Measurements from ENCODE around the gene SACM1L.
A peak's percentile ranks its signal among the peaks of the same experiment; 100 is the strongest.

DNA sequence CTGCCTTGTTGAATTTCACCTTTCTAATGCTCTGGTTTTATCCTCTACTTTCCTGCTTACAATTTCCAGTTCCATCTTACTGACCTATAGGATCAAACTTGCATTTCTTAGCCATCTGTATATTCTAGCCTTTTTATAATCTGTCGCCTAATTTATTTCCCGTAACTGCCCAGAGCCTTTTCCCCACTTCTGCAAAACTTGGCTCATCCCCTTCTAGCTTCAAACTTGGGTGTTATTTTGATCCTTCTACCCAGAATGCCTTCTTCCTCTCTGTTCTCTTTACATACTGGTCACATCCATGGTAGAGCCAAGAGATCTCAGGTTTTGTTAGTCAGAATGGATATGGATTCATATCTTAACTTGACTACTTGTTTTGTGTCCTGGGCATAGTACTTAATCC lies 2.6 kb downstream of the SACM1L start:
- peak; percentile 32; the same call in 1 of the 2 replicates for TF ChIP-seq SPI1 (IDR thresholded peaks at IDR 0.05; ENCODE audit: low read depth, low read length)
- no peak for TF ChIP-seq TAF1 (IDR thresholded peaks at IDR 0.05; ENCODE audit: low read depth, low read length)
- no peak for TF ChIP-seq PAX5 (IDR thresholded peaks at IDR 0.05; ENCODE audit: insufficient read depth, low read length, severe bottlenecking)
- no peak for TF ChIP-seq POLR2AphosphoS5 (IDR thresholded peaks at IDR 0.05; ENCODE audit: low read depth, low read length)

Data from GM12891 (cell line).